CD4-positive, alpha-beta T cell (primary cell): Measurements from ENCODE around the gene NPTN. TPM values are rescaled to one million over a fixed set of nuclear protein-coding genes. Genes with fewer than 3 reads are reported as not detected.

ENCODE experiments used
- ATAC-seq: fragments of 200-7000 bp; cut with Tn5 transposase; one replicate; pipeline ENCODE4 v1.10.0; 2022; ENCODE audit warnings: mild to moderate bottlenecking; ENCODE audit not compliant: poor library complexity
- CTCF ChIA-PET: fragments of 350-600 bp; sonication (Branson Sonifier 250); formaldehyde crosslinking; loops from one replicate; lab custom pipeline; 2021; ENCODE audit warnings: antibody characterized with exemption, inconsistent platforms; lab: Charles Lee
- POLR2A ChIA-PET: fragments of 350-600 bp; sonication (Branson Sonifier 250); formaldehyde crosslinking; loops from one replicate; lab custom pipeline; 2021; ENCODE audit warnings: antibody characterized with exemption, inconsistent platforms; lab: Charles Lee
- DNase-seq, 14 experiments: peaks; one replicate each; pipeline ENCODE4 v3.0.0-alpha.2; 2013 to 2020; ENCODE audit warnings: mixed read lengths in 2 of 14
- H3K27ac ChIP-seq, 2 donors: one replicate each; pipeline versions ENCODE4 v1.5.1 to v1.7.0; 2013; ENCODE audit warnings: low read length in 2 of 2, low read depth in 1 of 2, mild to moderate bottlenecking in 1 of 2
- H3K27me3 ChIP-seq, 2 experiments: 1 replicate in 1 of 2; 2 replicates in 1 of 2; pipeline versions ENCODE4 v1.6.1 to v1.7.0; 2013; ENCODE audit warnings: low read length in 2 of 2, control low read depth in 1 of 2, mild to moderate bottlenecking in 1 of 2, moderate library complexity in 1 of 2; ENCODE audit not compliant: insufficient read depth in 2 of 2, control insufficient read depth in 1 of 2
- H3K36me3 ChIP-seq: one replicate; pipeline ENCODE4 v1.6.1; 2013; ENCODE audit warnings: low read length, control low read depth; ENCODE audit not compliant: insufficient read depth
- H3K4me1 ChIP-seq: one replicate; pipeline ENCODE4 v1.6.1; 2013; ENCODE audit warnings: low read length, control low read depth; ENCODE audit not compliant: insufficient read depth
- H3K4me3 ChIP-seq: one replicate; pipeline ENCODE4 v1.5.1; 2013; ENCODE audit warnings: mild to moderate bottlenecking, low read length, moderate library complexity
- H3K9me3 ChIP-seq, 2 experiments: 1 replicate in 1 of 2; 2 replicates in 1 of 2; pipeline versions ENCODE4 v1.6.1 to v1.7.0; 2013; ENCODE audit warnings: low read length in 2 of 2, mild to moderate bottlenecking in 2 of 2, control low read depth in 1 of 2, moderate library complexity in 1 of 2; ENCODE audit not compliant: control insufficient read depth in 1 of 2, insufficient read depth in 1 of 2
- H3K27ac Mint-ChIP-seq: one replicate; pipeline ENCODE4 v1.8.0; 2020; ENCODE audit warnings: mixed read lengths
- H3K27me3 Mint-ChIP-seq: one replicate; pipeline ENCODE4 v1.8.0; 2021; ENCODE audit warnings: mixed read lengths
- H3K36me3 Mint-ChIP-seq: one replicate; pipeline ENCODE4 v1.8.0; 2021; ENCODE audit warnings: low read depth, mixed read lengths
- H3K4me1 Mint-ChIP-seq: one replicate; pipeline ENCODE4 v1.8.0; 2021; ENCODE audit warnings: low read depth, mixed read lengths
- H3K4me3 Mint-ChIP-seq: one replicate; pipeline ENCODE4 v1.8.0; 2020; ENCODE audit warnings: mild to moderate bottlenecking, mixed read lengths
- H3K9me3 Mint-ChIP-seq: one replicate; pipeline ENCODE4 v1.8.0; 2020; ENCODE audit warnings: mixed read lengths
- CTCF ChIP-seq: fragments of 200-600 bp; IDR thresholded peaks from one replicate; pipeline ENCODE4 v1.8.0; 2022; ENCODE audit warnings: antibody characterized with exemption, mild to moderate bottlenecking
- intact Hi-C, 2 experiments: fragments of 100-400 bp; cut with DNase I in 1 of 2; cut with micrococcal nuclease in 1 of 2; formaldehyde crosslinking; loops; one replicate each; pipeline versions ENCODE4 v1.15.1 to v1.9.0; 2023 to 2025; cut with DNase I, micrococcal nuclease
- total RNA-seq, 174 experiments: library from RNA in 2 of 174; stranded (reverse) in 2 of 174; gene quantifications; one replicate each; pipeline ENCODE4 v1.2.3 and lab custom pipeline; 2021 to 2026

NPTN gene
- total RNA-seq, 2 experiments from 2014 or later: 9.3 to 13.5 TPM

GRCh38 chr15:73567020-73567419, 66.2 kb downstream of the NPTN start:
- ChIA-PET POLR2A (no interaction called here), CTCF (no interaction called here)
- H3K4me3 Mint-ChIP-seq: no peak overlapping the region
- Histone ChIP-seq H3K36me3 (peaks cover 87% of the 10 kb centered on the region), H3K4me3 (no peak overlapping the region), H3K4me1 (no peaks in the 10 kb centered on the region), H3K27me3 (no peaks in the 10 kb centered on the region), H3K27ac (no peak overlapping the region), H3K9me3 (no peaks in the 10 kb centered on the region)
- DNase-seq (no peak), ATAC-seq (no peak)
- intact Hi-C loops: no loop called here
- no peaks in the 10 kb centered on the region for H3K9me3 Mint-ChIP-seq
- H3K4me1 Mint-ChIP-seq: no peaks in the 10 kb centered on the region
- H3K27me3 Mint-ChIP-seq: no peaks in the 10 kb centered on the region
- no peak for TF ChIP-seq CTCF
- H3K36me3 Mint-ChIP-seq: peaks cover 94% of the 10 kb centered on the region
- no peak overlapping the region for H3K27ac Mint-ChIP-seq

DNA sequence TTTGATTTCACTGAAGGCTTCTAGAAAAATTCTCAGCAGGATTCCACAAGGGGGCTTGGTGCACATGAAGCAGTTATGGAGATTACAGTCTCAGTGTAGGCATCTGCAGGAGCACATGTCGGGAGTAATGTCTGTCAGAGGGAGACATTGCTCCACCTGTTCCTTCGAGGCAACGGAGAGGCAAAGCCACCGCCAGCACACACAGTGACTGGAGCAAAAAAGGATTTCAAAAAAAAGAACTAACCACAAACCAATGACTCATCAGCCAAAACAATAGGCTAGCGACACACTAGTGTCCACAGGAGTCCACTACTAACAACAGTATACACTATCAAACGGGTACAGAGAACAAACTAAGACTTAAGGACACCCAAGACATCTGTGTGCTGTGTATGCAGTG, 68.9 kb downstream of the NPTN start:
- no peaks in the 10 kb centered on the region for H3K9me3 Mint-ChIP-seq
- no peak overlapping the region for H3K4me3 Mint-ChIP-seq
- ChIA-PET CTCF (interaction anchor here (1.8 kb wide), 1 partner anchor 72 kb away, joined by 4 read pairs; no protein-coding TSS in a partner anchor), POLR2A (no interaction called here)
- H3K4me1 Mint-ChIP-seq: no peaks in the 10 kb centered on the region
- no peaks in the 10 kb centered on the region for H3K4me1 ChIP-seq
- no peaks in the 10 kb centered on the region for H3K27me3 Mint-ChIP-seq
- H3K27me3 ChIP-seq: no peaks in the 10 kb centered on the region
- no peak overlapping the region for H3K4me3 ChIP-seq
- no peak for TF ChIP-seq CTCF
- no peaks in the 10 kb centered on the region for H3K9me3 ChIP-seq
- no peak overlapping the region for H3K27ac Mint-ChIP-seq
- H3K27ac ChIP-seq: no peak overlapping the region
- peaks cover 80% of the 10 kb centered on the region for H3K36me3 ChIP-seq
- H3K36me3 Mint-ChIP-seq: peaks cover 89% of the 10 kb centered on the region
- ATAC-seq (no peak), DNase-seq (peak in 2 of 14 experiments; percentile 5 to 25)
- intact Hi-C loops: loop anchor here in 1 of 2 experiments (5.0 kb wide), 1 partner anchor 138 kb away; no protein-coding TSS in a partner anchor

DNA sequence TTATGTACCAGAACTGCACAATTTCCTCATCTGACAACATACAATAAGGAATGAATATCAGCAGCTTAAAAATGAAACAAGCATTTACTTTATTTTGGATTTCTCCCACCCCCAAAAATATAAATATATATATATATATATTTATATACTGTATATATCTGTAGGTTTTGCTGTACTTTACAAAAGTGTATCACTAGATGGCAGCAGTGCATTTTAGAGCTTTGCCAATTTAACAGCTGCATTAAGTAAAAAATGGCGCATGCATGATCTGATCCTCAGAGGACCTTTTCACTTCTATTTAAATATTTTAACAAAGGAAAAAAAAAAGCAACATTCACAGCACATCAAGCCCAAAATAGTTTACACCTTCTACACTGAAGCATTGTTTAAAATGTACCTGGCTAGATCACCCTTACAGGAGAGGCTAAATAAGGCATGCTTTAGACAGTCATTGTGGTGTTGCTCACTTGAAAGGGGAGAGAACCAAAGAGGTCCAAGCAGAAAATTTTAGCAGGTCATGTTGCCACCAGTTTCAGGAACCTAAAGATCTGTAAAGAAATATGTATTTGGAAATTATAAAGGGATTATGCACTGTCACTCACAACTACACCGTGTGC, 72.6 kb downstream of the NPTN start:
- POLR2A ChIA-PET: interaction anchor here (0.5 to 1.5 kb wide), 2 partner anchors 76 to 140 kb away, joined by 3 to 6 read pairs; no protein-coding TSS in a partner anchor
- intact Hi-C loops: loop anchor here (1.0 to 5.0 kb wide), 4 partner anchors 76 to 142 kb away; no protein-coding TSS in a partner anchor
- CTCF ChIA-PET: interaction anchor here (0.6 to 1.5 kb wide), 6 partner anchors 9 to 145 kb away, joined by 3 to 27 read pairs (median 4); no protein-coding TSS in a partner anchor
- Histone ChIP-seq H3K27me3 (no peaks in the 10 kb centered on the region), H3K36me3 (peaks cover 69% of the 10 kb centered on the region), H3K4me3 (no peak overlapping the region), H3K9me3 (no peaks in the 10 kb centered on the region), H3K27ac (no peak overlapping the region), H3K4me1 (no peaks in the 10 kb centered on the region)
- Mint-ChIP-seq H3K36me3 (peaks cover 88% of the 10 kb centered on the region), H3K4me3 (no peak overlapping the region), H3K9me3 (no peaks in the 10 kb centered on the region), H3K27ac (no peak overlapping the region), H3K27me3 (no peaks in the 10 kb centered on the region), H3K4me1 (peaks cover 5% of the 10 kb centered on the region)
- peak; percentile 55 for ATAC-seq
- DNase-seq: peak in 4 of 14 experiments; percentile 9 to 66 (median 64)
- peak; percentile 73 for TF ChIP-seq CTCF
